Chondrocyte (in vitro differentiated cells): Measurements from ENCODE around the gene HDC. TPM values are rescaled to one million over a fixed set of nuclear protein-coding genes. Genes with fewer than 3 reads are reported as not detected.

Source experiments
- DNase-seq: peaks from one replicate; pipeline ENCODE4 v3.0.0; 2021; ENCODE audit warnings: mixed read lengths, low spot score
- H3K27ac Mint-ChIP-seq: one replicate; pipeline ENCODE4 v1.8.0; 2021; ENCODE audit warnings: mild to moderate bottlenecking, moderate library complexity, mixed read lengths; ENCODE audit not compliant: unreplicated experiment
- H3K27me3 Mint-ChIP-seq: 2 replicates; pipeline ENCODE4 v1.8.0; 2021; ENCODE audit warnings: low read depth, mixed read lengths
- H3K36me3 Mint-ChIP-seq: 2 replicates; pipeline ENCODE4 v1.8.0; 2021; ENCODE audit warnings: low read depth, mixed read lengths
- H3K4me1 Mint-ChIP-seq: 2 replicates; pipeline ENCODE4 v1.8.0; 2021; ENCODE audit warnings: low read depth, mild to moderate bottlenecking, mixed read lengths
- H3K4me3 Mint-ChIP-seq: one replicate; pipeline ENCODE4 v1.8.0; 2021; ENCODE audit warnings: mild to moderate bottlenecking, moderate library complexity, mixed read lengths; ENCODE audit not compliant: unreplicated experiment
- H3K9me3 Mint-ChIP-seq: 2 replicates; pipeline ENCODE4 v1.8.0; 2021; ENCODE audit warnings: low read depth, mixed read lengths
- CTCF ChIP-seq: fragments of 200-600 bp; sonication (generic); IDR thresholded peaks from 2 replicates; pipeline ENCODE4 v1.5.0; 2021; ENCODE audit warnings: antibody characterized with exemption, mild to moderate bottlenecking, moderate library complexity
- long read RNA-seq: library from polyadenylated mRNA; stranded (forward); transcript quantifications from one replicate; pipeline ENCODE4 v2.0.0, GENCODE V29; 2021
- total RNA-seq: library from RNA; stranded (reverse); gene quantifications from 3 replicates; pipeline ENCODE4 v1.2.1, GENCODE V29; 2021

The HDC gene
- total RNA-seq = not detected in 3 replicates
- long read RNA-seq = 0 reads

- H3K4me3 Mint-ChIP-seq = no peak within 1 kb of the TSS
- H3K27ac Mint-ChIP-seq = no peak within 1 kb of the TSS
- no peak for TF ChIP-seq CTCF
- no peak for DNase-seq
- no peaks in the 10 kb centered on the region for H3K4me1 Mint-ChIP-seq
- H3K9me3 Mint-ChIP-seq = no peaks in the 10 kb centered on the region
- H3K36me3 Mint-ChIP-seq = peaks cover 3% of the 10 kb centered on the region
- H3K27me3 Mint-ChIP-seq = peaks cover 8% of the 10 kb centered on the region
Observed at GRCh38 chr15:50265620-50266019, at the start of gene HDC. Gene HDC, minus strand, starts transcription at chr15:50265726. Its CDS starts 103 bp downstream, at chr15:50265623.

GRCh38 chr15:50312636-50313035 is 47.1 kb upstream of the HDC start:
- H3K4me1 Mint-ChIP-seq = no peaks in the 10 kb centered on the region
- H3K9me3 Mint-ChIP-seq = peaks cover 8% of the 10 kb centered on the region
- DNase-seq = no peak
- no peaks in the 10 kb centered on the region for H3K27me3 Mint-ChIP-seq
- H3K4me3 Mint-ChIP-seq = no peak overlapping the region
- H3K36me3 Mint-ChIP-seq = peaks cover 9% of the 10 kb centered on the region
- no peak overlapping the region for H3K27ac Mint-ChIP-seq
- TF ChIP-seq CTCF = no peak

GRCh38 chr15:50307799-50308198 is 42.3 kb upstream of the HDC start:
- peaks cover 16% of the 10 kb centered on the region for H3K9me3 Mint-ChIP-seq
- H3K36me3 Mint-ChIP-seq = peaks cover 22% of the 10 kb centered on the region
- H3K27ac Mint-ChIP-seq = no peak overlapping the region
- H3K4me3 Mint-ChIP-seq = no peak overlapping the region
- no peaks in the 10 kb centered on the region for H3K4me1 Mint-ChIP-seq
- TF ChIP-seq CTCF = no peak
- no peaks in the 10 kb centered on the region for H3K27me3 Mint-ChIP-seq
- no peak for DNase-seq

GRCh38 chr15:50304836-50305235 is 39.3 kb upstream of the HDC start:
- H3K27me3 Mint-ChIP-seq = no peaks in the 10 kb centered on the region
- no peak for DNase-seq
- H3K4me3 Mint-ChIP-seq = no peak overlapping the region
- H3K4me1 Mint-ChIP-seq = no peaks in the 10 kb centered on the region
- peaks cover 30% of the 10 kb centered on the region for H3K36me3 Mint-ChIP-seq
- no peak for TF ChIP-seq CTCF
- peaks cover 16% of the 10 kb centered on the region for H3K9me3 Mint-ChIP-seq
- H3K27ac Mint-ChIP-seq = no peak overlapping the region

- no peaks in the 10 kb centered on the region for H3K27me3 Mint-ChIP-seq
- H3K4me1 Mint-ChIP-seq = no peaks in the 10 kb centered on the region
- DNase-seq = no peak
- H3K4me3 Mint-ChIP-seq = no peak overlapping the region
- TF ChIP-seq CTCF = no peak
- H3K9me3 Mint-ChIP-seq = peaks cover 8% of the 10 kb centered on the region
- peaks cover 22% of the 10 kb centered on the region for H3K36me3 Mint-ChIP-seq
- no peak overlapping the region for H3K27ac Mint-ChIP-seq
Observed at GRCh38 chr15:50302581-50302980, 37.1 kb upstream of the HDC start.
